NCI-H524 treated with DMSO at 0.1 percent for 48 hours (cell line): Measurements from ENCODE around the gene ZBP1.

ENCODE experiments used
- DNase-seq: peaks from one replicate; lab custom pipeline; 2025; lab: John Stamatoyannopoulos, UW

Gene ZBP1

DNA sequence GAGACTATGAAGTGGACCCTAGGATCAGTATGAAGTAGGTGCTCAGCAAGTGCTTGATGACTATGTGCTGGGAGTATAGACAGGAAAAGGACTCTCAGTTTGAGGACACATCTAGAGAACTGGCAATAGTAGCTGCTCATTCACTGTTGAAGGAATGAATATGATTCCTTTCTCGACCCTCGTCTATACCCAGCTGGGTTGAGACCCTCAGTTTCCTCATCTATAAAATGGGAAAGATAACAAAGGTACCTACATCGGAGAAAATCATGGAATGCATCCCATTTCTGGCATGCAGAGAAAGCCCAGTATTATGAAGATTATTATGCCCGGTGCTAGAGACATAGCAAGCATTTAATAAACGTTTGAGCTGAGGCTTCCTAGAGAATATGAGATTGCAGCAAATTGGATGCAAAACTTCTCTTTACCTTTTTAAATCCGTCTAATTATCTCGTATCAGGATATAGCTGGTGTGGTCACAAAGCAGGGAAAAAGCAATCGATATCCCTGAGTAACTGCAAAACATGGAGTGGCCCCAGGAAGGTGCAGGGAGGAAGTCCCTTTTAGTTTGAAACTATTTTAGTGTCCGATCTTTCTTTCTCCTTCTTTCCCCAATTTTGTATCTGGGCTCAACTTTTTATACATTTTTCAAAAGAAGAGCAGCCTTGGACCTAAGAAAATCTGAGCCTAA is 62.2 kb downstream of the ZBP1 start:
- no peak for DNase-seq

DNA sequence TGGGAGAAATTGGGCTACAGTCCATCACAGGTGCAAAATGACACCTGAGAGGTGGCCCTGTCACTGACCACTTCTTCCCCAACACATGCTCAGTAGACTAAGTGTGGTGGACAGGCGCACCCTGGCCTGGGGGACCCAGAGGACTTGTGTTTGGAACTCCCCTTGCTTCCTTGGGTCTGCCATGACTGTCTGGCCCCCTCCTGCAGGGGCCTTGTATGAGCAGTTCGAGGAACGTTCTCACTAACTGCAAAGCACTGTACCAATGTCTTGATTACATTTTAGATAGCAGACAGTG is 63.3 kb downstream of the ZBP1 start:
- no peak for DNase-seq

DNA sequence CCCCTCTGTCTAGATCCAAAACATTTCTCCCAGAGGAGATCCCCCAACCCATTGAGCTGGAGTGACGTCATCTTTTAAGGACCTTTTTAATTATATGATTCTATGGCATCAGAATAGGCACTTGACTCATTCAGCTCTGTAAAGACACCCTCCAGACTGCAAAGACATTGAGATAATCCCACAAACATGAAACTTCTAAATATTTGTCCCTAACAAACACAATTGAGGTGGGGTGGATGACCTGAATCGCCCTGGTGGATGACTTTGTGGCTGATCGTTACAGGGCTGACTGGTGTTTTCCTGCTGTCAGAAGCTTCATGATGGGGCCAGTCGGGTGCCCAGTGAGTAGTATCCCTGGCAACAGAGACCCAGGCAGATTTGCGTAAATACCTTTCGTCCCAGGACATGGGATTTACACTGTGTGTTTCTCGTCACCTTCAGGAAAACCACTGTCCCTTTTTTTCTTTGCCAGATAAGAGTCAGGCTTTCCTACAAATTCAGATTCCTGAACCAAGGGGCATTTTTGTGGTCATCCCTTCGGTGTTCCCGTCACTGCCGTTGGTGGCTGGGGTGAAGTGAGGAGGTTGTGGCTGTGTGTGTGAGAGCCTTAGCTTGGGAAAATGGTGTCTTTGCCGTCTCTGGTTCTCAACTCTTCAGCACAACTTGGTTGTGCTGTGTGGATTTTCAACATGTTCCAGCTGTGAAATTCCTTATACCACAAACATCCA is 64.6 kb downstream of the ZBP1 start:
- DNase-seq, result no peak
